ENCODE results near the gene SKAP1. TPM values are rescaled to one million over a fixed set of nuclear protein-coding genes. Genes with fewer than 3 reads are reported as not detected.

SKAP1 gene
- total RNA-seq, 1 experiment from 2014 or later, result not detected

GRCh38 chr17:48151220-48151619 lies 278.8 kb downstream of the SKAP1 start:
- Histone ChIP-seq H3K27me3 (ENCODE audit: control insufficient read depth, insufficient read depth, low read length) (no peaks in the 10 kb centered on the region), H3K4me3 (ENCODE audit: insufficient read depth, low read depth, low read length) (no peak overlapping the region), H3K36me3 (replicated peaks; ENCODE audit: control insufficient read depth, insufficient read depth, low read length) (no peaks in the 10 kb centered on the region)
- DNase-seq, result no peak

DNA sequence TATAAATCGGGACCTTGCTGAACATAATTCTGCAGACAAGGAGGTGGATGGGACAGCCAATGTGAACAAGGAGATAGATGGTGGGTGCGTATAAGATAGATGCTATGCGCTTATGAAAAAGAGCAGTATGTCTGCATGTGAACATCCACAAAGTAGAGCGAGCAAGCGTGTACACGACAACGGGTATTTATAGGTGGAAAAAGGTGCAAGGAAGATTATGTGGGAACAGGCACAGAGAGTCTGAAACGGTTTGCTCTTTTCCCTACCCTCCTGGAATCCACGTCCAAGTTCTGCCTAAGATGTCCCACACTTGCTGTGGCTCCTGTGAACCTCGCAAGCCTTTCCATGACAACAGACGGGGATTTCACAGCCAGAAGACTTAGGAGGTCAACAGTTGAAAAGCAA lies 279.4 kb downstream of the SKAP1 start:
- H3K4me3 ChIP-seq (ENCODE audit: insufficient read depth, low read depth, low read length), result no peak overlapping the region
- DNase-seq, result no peak
- no peaks in the 10 kb centered on the region for H3K36me3 ChIP-seq (replicated peaks; ENCODE audit: control insufficient read depth, insufficient read depth, low read length)
- H3K27me3 ChIP-seq (ENCODE audit: control insufficient read depth, insufficient read depth, low read length), result no peaks in the 10 kb centered on the region

DNA sequence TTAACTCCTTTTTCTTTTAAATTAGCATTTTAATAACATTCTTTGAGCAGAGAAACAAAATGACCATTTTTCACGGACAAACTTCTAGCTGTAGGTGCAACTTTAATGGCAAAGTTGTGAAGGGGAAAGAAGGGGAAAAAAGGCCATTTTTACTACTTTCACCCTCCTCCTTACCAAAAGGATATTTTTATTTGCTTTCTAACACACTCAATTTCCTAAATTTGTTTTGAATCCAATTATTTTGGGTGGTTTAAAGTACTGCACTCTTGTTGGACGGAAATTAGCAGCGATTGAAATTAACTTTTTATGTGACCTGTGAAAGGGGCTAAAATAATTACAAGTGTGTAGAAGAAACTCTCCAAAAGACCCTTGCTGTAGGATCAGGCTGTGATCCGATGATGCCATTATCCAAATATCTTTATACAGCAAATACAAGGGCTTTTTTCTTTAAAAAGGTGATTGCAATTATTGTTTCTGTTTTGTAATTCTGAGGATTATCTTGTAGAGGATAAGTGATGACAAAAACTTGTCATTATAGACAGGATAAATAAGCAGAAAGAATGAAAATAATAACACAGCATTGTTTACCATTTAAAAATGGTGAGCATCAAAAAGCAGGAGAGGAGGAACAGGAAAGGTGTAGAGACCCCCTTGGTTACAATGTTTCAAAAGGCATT lies 280.1 kb downstream of the SKAP1 start:
- DNase-seq, result no peak
- no peaks in the 10 kb centered on the region for H3K27me3 ChIP-seq (ENCODE audit: control insufficient read depth, insufficient read depth, low read length)
- H3K4me3 ChIP-seq (ENCODE audit: insufficient read depth, low read depth, low read length), result no peak overlapping the region
- H3K36me3 ChIP-seq (replicated peaks; ENCODE audit: control insufficient read depth, insufficient read depth, low read length), result no peaks in the 10 kb centered on the region

DNA sequence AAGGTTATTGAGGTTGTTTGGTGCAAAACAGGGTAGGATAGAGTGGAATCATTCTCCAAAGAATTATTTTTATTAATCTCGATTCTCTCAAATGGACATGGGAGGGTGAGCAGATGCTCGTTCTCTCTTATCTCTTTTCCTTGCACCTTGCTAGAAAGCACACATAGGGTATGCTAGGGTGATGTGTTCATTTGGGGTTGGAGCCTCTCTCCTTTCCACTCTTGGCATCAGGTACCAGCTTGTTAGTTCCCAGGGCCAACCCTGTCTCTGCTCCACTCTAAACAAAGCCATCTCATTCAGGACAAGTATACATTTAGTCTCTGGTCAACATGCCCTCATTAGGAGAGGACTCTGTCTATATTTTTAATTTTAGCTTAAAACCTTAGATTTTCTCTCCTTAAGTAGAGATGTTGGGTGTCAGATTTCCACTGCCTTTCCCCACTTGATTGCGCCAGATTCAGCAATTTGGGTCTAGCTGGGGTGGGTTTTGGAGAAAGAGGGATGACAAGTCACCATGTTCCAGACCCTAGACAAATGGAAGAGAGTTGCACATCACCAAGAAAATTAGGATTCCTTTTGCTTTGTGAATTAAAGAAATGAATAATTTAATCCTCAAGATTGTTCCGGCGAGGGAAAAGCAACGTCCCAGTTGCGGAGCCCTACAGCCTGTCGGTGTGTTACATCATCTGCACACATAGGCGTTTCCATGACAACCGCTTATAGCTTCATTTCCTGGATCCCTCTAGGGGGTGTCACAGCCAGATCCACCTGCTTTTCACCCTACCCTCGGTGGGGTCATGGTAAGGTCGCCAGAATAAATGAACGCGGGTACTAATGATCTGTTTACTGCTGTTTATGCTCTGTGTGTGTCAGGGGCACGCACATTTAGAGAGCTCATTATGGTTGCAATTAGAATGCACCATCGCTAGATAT lies 280.9 kb downstream of the SKAP1 start:
- Histone ChIP-seq H3K4me3 (ENCODE audit: insufficient read depth, low read depth, low read length) (no peak overlapping the region), H3K36me3 (replicated peaks; ENCODE audit: control insufficient read depth, insufficient read depth, low read length) (no peaks in the 10 kb centered on the region), H3K27me3 (ENCODE audit: control insufficient read depth, insufficient read depth, low read length) (no peaks in the 10 kb centered on the region)
- peak; percentile 56 for DNase-seq

DNA sequence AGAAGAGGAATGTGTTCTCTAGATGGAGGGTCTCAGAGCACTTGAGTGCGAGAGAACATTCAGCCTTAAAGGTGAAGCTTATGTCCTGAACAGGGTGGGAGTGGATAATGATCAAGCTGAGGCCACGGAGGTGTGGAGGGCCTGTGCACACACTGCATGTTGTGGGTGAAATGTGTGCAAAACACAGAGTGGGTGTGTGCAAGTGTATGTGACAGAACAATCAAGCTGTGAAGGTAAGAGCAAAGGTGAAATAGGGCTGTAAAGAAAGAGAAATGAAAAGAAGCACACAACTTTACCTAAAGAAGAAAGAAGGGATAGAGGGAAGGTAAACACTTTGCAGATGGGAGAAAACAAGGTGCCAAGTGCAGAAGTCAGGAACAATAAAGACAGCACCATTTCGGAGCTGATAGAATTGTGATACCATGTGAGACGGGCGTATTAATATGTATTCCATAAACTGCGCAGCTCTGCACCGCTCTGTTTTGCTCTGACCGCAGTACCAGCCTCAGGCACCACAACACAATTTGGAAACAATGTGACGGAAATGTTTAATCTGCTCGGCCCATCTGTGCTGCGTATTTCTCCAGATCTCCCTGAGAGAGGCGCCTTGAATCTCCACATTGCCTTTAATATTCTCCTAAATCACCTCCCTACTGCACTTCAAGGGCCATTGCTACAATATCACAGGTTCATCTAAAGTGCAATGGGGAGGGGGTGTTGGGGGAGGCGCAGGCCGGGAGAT lies 281.8 kb downstream of the SKAP1 start:
- no peak for DNase-seq
- no peaks in the 10 kb centered on the region for H3K27me3 ChIP-seq (ENCODE audit: control insufficient read depth, insufficient read depth, low read length)
- no peak overlapping the region for H3K4me3 ChIP-seq (ENCODE audit: insufficient read depth, low read depth, low read length)
- H3K36me3 ChIP-seq (replicated peaks; ENCODE audit: control insufficient read depth, insufficient read depth, low read length), result no peaks in the 10 kb centered on the region

- H3K27me3 ChIP-seq (ENCODE audit: control insufficient read depth, insufficient read depth, low read length), result no peaks in the 10 kb centered on the region
- H3K36me3 ChIP-seq (replicated peaks; ENCODE audit: control insufficient read depth, insufficient read depth, low read length), result no peaks in the 10 kb centered on the region
- H3K4me3 ChIP-seq (ENCODE audit: insufficient read depth, low read depth, low read length), result no peak overlapping the region
- DNase-seq, result no peak
These were observed 284.8 kb downstream of the SKAP1 start for GRCh38 chr17:48144976-48145798.

GRCh38 chr17:48144231-48144630 lies 285.8 kb downstream of the SKAP1 start:
- H3K36me3 ChIP-seq (replicated peaks; ENCODE audit: control insufficient read depth, insufficient read depth, low read length), result no peaks in the 10 kb centered on the region
- no peak for DNase-seq
- H3K4me3 ChIP-seq (ENCODE audit: insufficient read depth, low read depth, low read length), result no peak overlapping the region
- H3K27me3 ChIP-seq (ENCODE audit: control insufficient read depth, insufficient read depth, low read length), result no peaks in the 10 kb centered on the region

DNA sequence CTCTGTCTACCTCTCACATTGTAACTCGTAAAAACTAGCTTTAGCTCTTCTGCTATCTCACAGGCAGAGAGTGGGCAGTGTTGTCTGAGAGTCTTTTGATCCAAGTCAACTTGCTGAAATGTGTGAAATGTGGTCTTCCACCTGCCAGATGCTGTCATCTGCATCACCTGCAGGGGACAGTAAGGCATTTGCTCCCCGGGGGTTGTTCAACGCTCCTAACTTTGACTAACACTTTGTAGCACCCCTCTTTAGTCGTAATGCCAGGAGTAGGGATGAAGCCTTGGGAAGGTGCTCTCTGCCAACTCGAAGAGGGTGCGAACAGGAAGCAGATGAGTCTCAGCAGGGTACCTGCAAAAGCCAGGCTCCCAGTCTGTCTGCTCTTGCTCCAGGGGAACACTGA lies 286.4 kb downstream of the SKAP1 start:
- no peaks in the 10 kb centered on the region for H3K27me3 ChIP-seq (ENCODE audit: control insufficient read depth, insufficient read depth, low read length)
- no peak for DNase-seq
- H3K4me3 ChIP-seq (ENCODE audit: insufficient read depth, low read depth, low read length), result no peak overlapping the region
- no peaks in the 10 kb centered on the region for H3K36me3 ChIP-seq (replicated peaks; ENCODE audit: control insufficient read depth, insufficient read depth, low read length)

DNA sequence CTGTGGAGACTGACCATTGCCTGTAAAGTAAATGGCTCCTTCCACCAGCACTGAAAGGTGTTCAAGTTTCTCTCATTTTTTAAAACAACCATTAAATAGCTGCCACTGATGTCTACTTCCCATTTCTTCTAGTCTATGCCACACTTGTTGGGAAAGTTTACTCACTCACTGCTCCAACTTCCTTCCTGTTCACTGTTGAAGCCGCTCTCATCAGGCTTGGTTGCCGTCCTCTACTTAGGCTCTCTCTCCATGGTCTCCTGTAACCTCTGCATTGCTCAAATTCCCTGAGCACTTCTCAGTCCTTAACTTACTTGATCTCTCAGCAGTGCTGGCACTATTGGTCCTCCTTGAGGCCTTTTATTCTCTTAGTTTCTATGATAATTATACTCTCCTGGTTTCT lies 290.1 kb downstream of the SKAP1 start:
- no peak for DNase-seq
- Histone ChIP-seq H3K27me3 (ENCODE audit: control insufficient read depth, insufficient read depth, low read length) (no peaks in the 10 kb centered on the region), H3K4me3 (ENCODE audit: insufficient read depth, low read depth, low read length) (no peak overlapping the region), H3K36me3 (replicated peaks; ENCODE audit: control insufficient read depth, insufficient read depth, low read length) (no peaks in the 10 kb centered on the region)

- DNase-seq, result no peak
- Histone ChIP-seq H3K27me3 (ENCODE audit: control insufficient read depth, insufficient read depth, low read length) (no peaks in the 10 kb centered on the region), H3K4me3 (ENCODE audit: insufficient read depth, low read depth, low read length) (no peak overlapping the region), H3K36me3 (replicated peaks; ENCODE audit: control insufficient read depth, insufficient read depth, low read length) (no peaks in the 10 kb centered on the region)
These were observed 292.4 kb downstream of the SKAP1 start for GRCh38 chr17:48137656-48138055.

DNA sequence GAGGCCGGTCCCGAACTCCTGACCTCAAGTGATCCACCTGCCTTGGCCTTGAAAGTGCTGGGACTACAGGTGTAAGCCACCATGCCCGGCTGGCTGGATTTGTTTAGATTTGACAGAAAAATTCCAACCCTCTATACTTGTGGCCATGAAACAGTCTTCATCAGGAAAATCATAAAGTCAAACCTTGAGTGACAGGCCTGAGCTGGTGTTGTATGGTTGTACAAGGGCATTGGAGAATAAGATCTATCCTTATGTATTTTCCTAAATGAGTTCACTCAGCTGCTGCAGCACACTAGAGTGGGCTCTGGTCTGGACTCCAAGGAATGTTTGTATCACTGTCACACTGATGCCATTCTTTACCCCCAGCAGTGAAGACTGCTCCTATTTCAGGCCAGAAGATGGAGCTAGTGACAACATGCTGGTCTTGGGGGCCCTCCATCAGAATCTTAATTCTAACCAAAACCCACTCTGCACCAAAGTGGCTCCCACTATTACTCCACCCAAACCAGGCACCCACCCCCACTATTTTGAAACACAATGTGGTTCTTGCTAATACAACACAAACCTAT lies 295.0 kb downstream of the SKAP1 start:
- Histone ChIP-seq H3K4me3 (ENCODE audit: insufficient read depth, low read depth, low read length) (no peak overlapping the region), H3K36me3 (replicated peaks; ENCODE audit: control insufficient read depth, insufficient read depth, low read length) (no peaks in the 10 kb centered on the region), H3K27me3 (ENCODE audit: control insufficient read depth, insufficient read depth, low read length) (no peaks in the 10 kb centered on the region)
- peak; percentile 45 for DNase-seq

DNA sequence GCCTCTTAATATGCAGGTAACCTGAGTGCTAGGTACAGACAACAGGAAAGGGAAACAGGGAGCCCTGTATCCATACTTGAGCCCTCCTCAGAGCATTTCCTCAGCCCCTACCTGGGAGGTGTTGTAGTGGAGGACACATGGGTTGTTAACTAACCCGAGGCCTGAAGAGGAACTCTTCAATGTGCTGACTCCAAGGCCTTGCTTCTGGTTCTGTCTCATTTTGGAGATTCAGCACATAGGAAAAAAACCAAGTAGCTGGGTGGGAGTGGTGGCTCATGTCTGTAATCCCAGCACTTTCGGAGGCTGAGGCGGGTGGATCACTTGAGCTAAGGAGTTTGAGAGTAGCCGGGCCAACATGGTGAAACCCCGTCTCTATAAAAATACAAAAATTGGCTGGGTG lies 297.6 kb downstream of the SKAP1 start:
- H3K27me3 ChIP-seq (ENCODE audit: control insufficient read depth, insufficient read depth, low read length), result no peaks in the 10 kb centered on the region
- no peak for DNase-seq
- H3K4me3 ChIP-seq (ENCODE audit: insufficient read depth, low read depth, low read length), result no peak overlapping the region
- no peaks in the 10 kb centered on the region for H3K36me3 ChIP-seq (replicated peaks; ENCODE audit: control insufficient read depth, insufficient read depth, low read length)

DNA sequence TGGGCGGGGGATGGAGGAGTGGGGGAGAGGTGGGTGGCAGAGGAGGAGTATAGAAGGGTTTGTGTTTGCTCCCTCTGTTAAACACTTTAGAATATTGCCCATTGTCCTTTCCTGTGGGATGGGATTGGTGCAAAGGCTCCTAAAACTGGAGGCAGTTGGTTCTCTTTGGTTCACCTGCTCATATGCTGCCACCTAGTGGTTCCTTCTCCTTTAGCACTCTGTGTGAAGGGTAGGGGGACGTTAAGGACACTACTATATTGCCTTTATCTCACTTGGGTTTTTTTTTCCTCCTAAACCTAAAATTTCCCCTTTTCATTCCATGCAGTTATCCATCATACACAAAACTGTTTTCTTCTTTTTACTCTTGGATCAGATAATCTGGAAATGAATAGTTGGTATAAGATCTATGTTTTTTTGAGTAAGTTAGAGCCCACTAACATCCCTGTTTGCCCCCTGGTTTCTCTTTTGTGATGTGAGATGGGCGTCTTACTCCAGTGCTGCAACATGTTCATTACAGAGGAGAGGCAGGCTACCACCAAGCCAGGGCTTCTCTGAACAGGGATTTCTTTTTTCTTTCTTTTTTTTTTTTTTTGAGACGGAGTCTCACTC lies 298.7 kb downstream of the SKAP1 start:
- no peaks in the 10 kb centered on the region for H3K27me3 ChIP-seq (ENCODE audit: control insufficient read depth, insufficient read depth, low read length)
- H3K36me3 ChIP-seq (replicated peaks; ENCODE audit: control insufficient read depth, insufficient read depth, low read length), result no peaks in the 10 kb centered on the region
- H3K4me3 ChIP-seq (ENCODE audit: insufficient read depth, low read depth, low read length), result no peak overlapping the region
- peak; percentile 84 for DNase-seq
